Iris pigment epithelial cell (primary cell): ENCODE measurements around the gene DNAJB6.

Experiments used
- DNase-seq: peaks from one replicate; pipeline ENCODE4 v3.0.0-alpha.2; 2011; ENCODE audit warnings: low read depth

The DNAJB6 gene

DNA sequence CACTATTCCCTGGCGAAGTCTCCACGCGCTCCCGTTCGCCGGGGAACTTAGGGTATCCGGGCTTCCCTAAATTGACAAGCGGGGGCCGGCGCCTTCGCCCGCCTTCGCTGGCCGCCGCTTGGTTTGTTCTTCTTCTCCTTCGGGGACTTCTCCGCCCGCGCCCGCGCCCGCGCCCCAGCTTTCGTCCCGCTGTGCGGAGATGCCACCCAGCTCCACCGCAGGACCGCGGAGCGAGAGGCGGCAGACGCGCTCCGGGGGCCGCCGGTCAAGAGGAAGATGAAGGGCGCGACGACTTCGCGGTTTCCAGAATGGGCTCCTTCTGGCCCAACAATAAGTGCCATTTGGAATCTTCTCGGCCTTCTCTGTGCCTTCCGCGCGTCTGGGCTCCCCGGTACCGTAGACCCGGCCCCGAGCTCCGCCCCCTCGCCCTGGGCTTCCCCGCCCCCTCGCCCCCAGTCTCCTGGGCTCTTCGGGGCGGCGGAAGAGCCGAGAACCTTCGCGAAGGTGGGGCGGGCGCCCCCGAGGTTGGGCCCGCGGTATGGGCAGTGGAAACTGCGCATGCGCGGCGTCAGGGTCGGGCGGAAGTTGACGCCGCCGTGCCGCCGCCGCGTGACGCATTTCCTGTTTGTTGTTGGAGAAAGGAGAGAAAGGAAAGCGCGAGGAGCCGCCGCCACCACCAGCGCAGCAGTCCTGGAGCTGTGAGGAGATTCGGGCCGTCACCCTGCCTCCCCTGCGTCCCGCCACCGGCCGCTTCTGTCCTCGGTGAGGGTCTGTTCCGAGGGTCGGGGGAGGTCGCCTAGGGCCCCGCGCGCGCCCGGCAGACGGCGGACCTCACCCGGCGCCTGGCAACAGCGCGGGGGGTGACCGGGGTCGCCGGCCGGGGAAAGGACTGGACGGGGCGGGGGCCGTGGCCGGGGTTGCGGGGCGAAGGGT, at the start of gene DNAJB6:
TSS of gene DNAJB6 (plus strand) at position 622 of the 933 bp plus-strand sequence. CDS start 21,569 bp downstream, outside the sequence.
- DNase-seq: peak; percentile 89

- DNase-seq: no peak
Observed at GRCh38 chr7:157291404-157292080, 45.3 kb upstream of the DNAJB6 start.

DNA sequence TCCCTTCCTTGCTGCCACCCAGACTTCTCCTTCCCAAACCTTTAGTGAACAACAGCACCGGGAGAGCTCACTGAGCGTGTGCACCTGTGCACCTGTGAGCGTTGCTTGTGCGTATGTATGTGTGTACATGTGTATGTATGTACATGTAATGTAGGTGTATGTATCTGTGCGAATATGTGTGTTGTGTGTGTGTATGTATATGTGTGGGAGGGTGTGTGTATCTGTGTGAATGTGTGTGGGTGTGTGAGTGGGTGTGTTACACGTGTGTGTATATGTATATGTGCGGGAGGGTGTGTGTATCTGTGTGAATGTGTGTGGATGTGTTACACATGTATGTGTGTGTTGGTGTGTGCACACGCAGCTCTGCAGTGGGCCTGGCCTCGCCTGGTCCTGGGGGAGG, 44.5 kb upstream of the DNAJB6 start:
- no peak for DNase-seq

GRCh38 chr7:157292770-157293412, 43.9 kb upstream of the DNAJB6 start:
- no peak for DNase-seq

GRCh38 chr7:157293413-157293788, 43.4 kb upstream of the DNAJB6 start:
- no peak for DNase-seq

- DNase-seq: no peak
Observed at GRCh38 chr7:157294773-157295172, 42.0 kb upstream of the DNAJB6 start.

GRCh38 chr7:157295338-157295737, 41.5 kb upstream of the DNAJB6 start:
- DNase-seq: no peak

GRCh38 chr7:157297185-157297584, 39.6 kb upstream of the DNAJB6 start:
- peak; percentile 23 for DNase-seq

DNA sequence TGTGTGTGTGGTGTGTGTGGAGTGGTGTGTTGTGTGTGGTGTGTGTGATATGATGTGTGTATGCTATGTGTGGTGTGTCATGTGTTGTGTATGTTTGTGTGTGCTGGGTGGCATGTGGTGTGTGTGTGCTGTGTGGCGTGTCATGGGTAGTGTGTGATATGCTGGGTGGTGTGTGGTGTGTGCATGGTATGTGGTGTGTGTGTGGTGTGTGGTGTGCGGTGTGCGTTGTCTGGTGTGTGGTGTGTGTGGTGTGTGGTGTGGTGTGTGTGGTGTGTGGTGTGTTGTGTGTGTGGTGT, 37.5 kb upstream of the DNAJB6 start:
- DNase-seq: no peak

DNA sequence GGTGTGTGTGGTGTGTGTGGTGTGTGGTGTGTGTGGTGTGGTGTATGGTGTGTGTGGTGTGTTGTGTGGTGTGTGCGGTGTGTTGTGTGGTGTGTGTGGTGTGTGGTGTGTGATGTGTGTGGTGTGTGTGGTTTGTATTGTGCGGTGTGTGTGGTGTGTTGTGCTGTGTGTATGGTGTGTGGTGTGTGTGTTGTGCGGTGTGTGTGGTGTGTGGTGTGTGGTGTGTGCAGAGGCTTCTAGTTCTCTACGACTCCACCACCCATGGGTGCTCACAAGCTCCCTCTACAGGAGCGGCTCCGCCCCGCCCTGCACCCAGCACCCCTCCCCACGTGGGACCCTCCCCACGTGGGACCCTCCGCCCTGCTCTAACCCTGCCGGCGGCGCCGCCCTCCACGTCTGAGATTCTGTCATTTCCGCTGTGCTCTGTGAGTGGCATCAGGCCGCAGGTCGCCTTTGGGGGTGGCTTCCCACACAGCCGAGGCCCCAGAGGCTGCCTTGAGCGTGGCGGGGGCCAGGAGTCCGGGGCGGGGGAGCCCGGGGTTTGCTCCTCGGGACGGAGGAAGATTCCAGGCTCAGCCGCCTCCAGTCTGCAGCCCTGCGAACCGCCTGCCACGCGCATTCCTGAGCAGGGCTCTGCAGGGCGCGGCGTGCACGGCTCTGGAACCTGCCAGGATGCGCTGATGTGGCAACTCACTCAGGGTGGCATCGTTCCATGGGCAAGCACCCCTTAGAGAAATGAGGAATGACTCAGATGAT, 37.0 kb upstream of the DNAJB6 start:
- DNase-seq: no peak

GRCh38 chr7:157300369-157300825, 36.4 kb upstream of the DNAJB6 start:
- no peak for DNase-seq

- no peak for DNase-seq
Observed at GRCh38 chr7:157301610-157302120, 35.1 kb upstream of the DNAJB6 start.

DNA sequence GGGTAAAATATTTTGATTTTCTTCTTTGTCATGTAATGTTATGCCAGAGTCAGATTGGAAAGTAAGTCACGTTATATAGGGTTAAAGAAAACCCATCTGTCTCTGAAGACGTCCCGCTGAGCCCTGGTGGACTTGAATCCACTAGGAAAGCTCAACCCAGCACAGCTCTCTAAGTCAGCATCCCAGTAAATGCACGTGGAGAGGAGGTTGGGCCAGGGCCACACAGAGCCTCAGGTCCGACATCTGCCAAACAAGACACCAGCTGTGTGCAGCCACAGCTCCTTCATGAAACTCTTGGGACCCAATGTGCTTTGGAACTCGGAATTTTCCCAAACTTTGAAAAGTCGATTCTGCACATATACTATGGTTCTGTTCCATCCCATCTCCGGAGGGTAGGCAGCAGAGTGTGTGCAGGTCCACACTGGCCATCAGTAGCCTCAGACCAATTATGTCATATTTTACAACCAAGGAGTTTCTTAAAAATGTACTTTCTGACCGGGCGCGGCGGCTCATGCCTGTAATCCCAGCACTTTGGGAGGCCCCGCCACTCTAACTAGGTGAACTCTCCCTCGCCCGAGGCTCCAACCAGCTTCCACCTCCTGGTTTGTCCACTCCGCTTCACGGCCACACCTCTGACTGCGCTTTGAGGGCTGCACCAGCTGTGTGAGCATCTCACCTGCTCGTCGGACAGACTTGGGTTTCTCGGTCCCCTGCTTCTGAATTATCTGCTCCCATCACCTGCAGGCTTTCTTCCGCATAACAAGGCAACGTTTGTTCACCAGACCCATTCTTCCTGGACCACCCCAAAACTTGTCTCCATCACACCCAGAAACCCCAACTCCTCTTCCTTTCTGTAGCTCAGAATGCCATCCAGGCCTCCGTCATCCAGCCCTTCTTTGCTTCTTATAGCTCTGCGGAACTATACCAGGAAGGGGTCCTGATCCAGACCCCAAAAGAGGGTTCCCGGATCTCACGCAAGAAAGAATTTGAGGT, 29.7 kb upstream of the DNAJB6 start:
- DNase-seq: no peak

DNA sequence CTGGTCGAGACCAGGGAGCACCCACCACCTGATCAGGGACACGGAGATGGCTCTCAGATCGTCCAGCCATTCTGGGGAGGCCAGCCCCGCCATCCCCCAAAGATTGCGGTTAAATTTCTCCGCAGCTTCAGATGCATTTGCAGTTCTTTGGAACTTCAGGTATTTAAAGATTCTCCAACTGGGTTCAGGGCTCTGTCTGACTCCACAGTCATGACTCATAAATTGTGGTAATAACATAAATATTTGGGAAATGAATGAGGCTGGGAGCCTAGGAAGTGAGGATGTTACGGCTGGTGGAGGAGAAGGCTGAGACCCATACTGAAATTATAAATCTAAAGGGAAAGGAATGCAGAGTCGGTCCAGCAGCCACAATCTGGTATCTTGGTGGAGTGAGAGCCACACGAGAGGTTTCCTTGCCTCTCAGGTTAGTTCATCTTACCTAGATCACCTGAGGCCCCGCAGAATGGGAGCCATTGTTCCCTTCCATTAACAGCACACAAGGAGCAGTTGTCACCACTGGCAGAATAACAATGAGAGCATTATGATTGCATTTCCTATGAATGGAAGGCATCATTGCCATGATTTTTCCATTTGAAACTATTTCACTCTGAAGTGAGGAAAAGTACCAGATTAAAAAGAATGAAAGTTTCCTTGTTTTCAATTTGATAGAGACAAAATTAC, 26.7 kb upstream of the DNAJB6 start:
- peak; percentile 95 for DNase-seq

- peak; percentile 22 for DNase-seq
Observed at GRCh38 chr7:157310676-157311185, 26.1 kb upstream of the DNAJB6 start.

GRCh38 chr7:157312941-157313340, 23.9 kb upstream of the DNAJB6 start:
- DNase-seq: no peak

- DNase-seq: no peak
Observed at GRCh38 chr7:157313645-157314044, 23.2 kb upstream of the DNAJB6 start.

DNA sequence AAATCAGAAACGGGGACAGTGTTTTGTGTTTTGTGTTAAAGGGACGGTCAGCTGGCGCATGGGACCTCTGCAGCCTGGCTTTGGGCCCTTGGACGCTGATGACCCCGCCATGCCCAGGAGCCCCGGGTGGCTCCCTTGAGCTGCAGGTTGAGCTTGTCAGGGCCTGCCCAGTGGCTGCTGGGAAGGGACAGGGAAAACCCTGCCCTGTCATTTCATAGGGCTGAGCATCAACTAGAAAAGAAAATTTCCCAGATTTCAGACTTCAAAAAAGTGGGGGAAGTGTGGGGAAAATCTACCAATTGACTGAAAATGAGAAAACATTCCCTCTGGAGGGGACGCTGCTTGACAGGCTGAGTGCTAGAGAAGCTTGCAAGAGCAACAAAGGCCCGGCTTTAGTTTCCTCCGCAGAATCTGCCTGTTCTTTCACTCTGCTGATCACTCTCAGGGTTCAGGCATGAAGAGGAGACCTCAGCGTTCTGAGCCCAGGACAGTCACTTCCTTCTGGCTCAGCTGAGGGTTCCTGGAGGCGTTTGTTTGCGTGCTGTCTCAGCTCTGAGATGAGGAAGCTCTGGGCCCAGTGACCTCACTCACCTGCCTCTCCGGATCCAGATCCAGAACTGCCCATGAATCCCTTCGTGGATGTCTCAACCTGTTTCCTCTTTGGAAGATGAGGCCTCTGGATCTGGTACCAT, 18.6 kb upstream of the DNAJB6 start:
- peak; percentile 64 for DNase-seq

DNA sequence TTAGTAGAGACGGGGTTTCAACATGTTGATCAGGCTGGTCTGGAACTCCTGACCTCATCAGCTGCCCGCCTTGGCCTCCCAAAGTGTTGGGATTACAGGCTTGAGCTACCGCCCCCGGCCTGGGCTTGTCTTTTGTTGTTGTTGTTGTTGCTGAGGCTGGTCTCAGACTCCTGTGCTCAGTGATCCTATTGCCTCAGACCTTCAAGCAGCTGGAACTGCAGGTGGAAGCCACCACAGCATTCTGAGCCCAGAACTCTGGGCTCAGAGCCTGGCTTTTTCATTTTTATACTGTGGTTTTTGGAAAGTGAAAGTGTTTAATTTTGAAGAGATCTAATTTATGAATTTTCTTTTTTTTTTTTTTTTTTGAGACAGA, 16.2 kb upstream of the DNAJB6 start:
- peak; percentile 78 for DNase-seq
